ENCODE data around the gene PDIA5.

The PDIA5 gene

GRCh38 chr3:123119802-123120201 lies 53.0 kb downstream of the PDIA5 start:
- DNase-seq (ENCODE audit: low read depth) = no peak

GRCh38 chr3:123120573-123120972 lies 53.7 kb downstream of the PDIA5 start:
- no peak for DNase-seq (ENCODE audit: low read depth)

- DNase-seq (ENCODE audit: low read depth) = no peak
Measured at GRCh38 chr3:123122057-123122456, 55.2 kb downstream of the PDIA5 start.

GRCh38 chr3:123122525-123123315 lies 55.9 kb downstream of the PDIA5 start:
- DNase-seq (ENCODE audit: low read depth) = no peak

- DNase-seq (ENCODE audit: low read depth) = no peak
Measured at GRCh38 chr3:123123716-123124616, 57.1 kb downstream of the PDIA5 start.

GRCh38 chr3:123124971-123125370 lies 58.1 kb downstream of the PDIA5 start:
- DNase-seq (ENCODE audit: low read depth) = no peak

- no peak for DNase-seq (ENCODE audit: low read depth)
Measured at GRCh38 chr3:123126031-123126430, 59.2 kb downstream of the PDIA5 start.

GRCh38 chr3:123126653-123127052 lies 59.8 kb downstream of the PDIA5 start:
- DNase-seq (ENCODE audit: low read depth) = no peak

GRCh38 chr3:123129092-123129491 lies 62.3 kb downstream of the PDIA5 start:
- no peak for DNase-seq (ENCODE audit: low read depth)

GRCh38 chr3:123129532-123129931 lies 62.7 kb downstream of the PDIA5 start:
- DNase-seq (ENCODE audit: low read depth) = no peak

GRCh38 chr3:123130079-123130750 lies 63.4 kb downstream of the PDIA5 start:
- no peak for DNase-seq (ENCODE audit: low read depth)

- no peak for DNase-seq (ENCODE audit: low read depth)
Measured at GRCh38 chr3:123134671-123135070, 67.8 kb downstream of the PDIA5 start.

- DNase-seq (ENCODE audit: low read depth) = no peak
Measured at GRCh38 chr3:123137001-123137400, 70.2 kb downstream of the PDIA5 start.

- no peak for DNase-seq (ENCODE audit: low read depth)
Measured at GRCh38 chr3:123138839-123139444, 72.1 kb downstream of the PDIA5 start.

- no peak for DNase-seq (ENCODE audit: low read depth)
Measured at GRCh38 chr3:123139522-123139921, 72.7 kb downstream of the PDIA5 start.

GRCh38 chr3:123140550-123140949 lies 73.7 kb downstream of the PDIA5 start:
- DNase-seq (ENCODE audit: low read depth) = no peak

GRCh38 chr3:123141276-123141675 lies 74.5 kb downstream of the PDIA5 start:
- DNase-seq (ENCODE audit: low read depth) = no peak

- DNase-seq (ENCODE audit: low read depth) = no peak
Measured at GRCh38 chr3:123143669-123144411, 77.0 kb downstream of the PDIA5 start.

- no peak for DNase-seq (ENCODE audit: low read depth)
Measured at GRCh38 chr3:123147754-123148535, 81.1 kb downstream of the PDIA5 start.

- DNase-seq (ENCODE audit: low read depth) = no peak
Measured at GRCh38 chr3:123148772-123149171, 81.9 kb downstream of the PDIA5 start.

- no peak for DNase-seq (ENCODE audit: low read depth)
Measured at GRCh38 chr3:123149525-123149924, 82.7 kb downstream of the PDIA5 start.
